Astrocyte of the cerebellum (primary cell): ENCODE measurements around the gene LRP2BP.
"Not testable (repeated sequence)": the region's sequence is repeated elsewhere in the genome, so short reads cannot be mapped to it uniquely, and the experiment has no call there.

ENCODE experiments used
- DNase-seq: peaks from one replicate; pipeline ENCODE4 v3.0.0-alpha.2; 2011; ENCODE audit warnings: low read depth
- H3K4me3 ChIP-seq: 2 replicates; pipeline ENCODE4 v1.5.1; 2011; ENCODE audit warnings: mild to moderate bottlenecking, low read depth, low read length, moderate library complexity
- CTCF ChIP-seq: IDR thresholded peaks from 2 replicates; pipeline ENCODE4 v1.5.1; 2012; ENCODE audit warnings: low read length, low read depth, moderate library complexity, mild to moderate bottlenecking; ENCODE audit errors: missing control alignments
- in situ Hi-C: cut with HindIII; loops from 2 replicates; pipeline ENCODE4 v1.10.0; 2017; ENCODE audit warnings: low sequenced_read_pairs

LRP2BP gene

GRCh38 chr4:185322803-185323202, 72.9 kb downstream of the LRP2BP start:
- no peak overlapping the region for H3K4me3 ChIP-seq
- in situ Hi-C loops = no loop called here
- no peak for TF ChIP-seq CTCF
- no peak for DNase-seq

DNA sequence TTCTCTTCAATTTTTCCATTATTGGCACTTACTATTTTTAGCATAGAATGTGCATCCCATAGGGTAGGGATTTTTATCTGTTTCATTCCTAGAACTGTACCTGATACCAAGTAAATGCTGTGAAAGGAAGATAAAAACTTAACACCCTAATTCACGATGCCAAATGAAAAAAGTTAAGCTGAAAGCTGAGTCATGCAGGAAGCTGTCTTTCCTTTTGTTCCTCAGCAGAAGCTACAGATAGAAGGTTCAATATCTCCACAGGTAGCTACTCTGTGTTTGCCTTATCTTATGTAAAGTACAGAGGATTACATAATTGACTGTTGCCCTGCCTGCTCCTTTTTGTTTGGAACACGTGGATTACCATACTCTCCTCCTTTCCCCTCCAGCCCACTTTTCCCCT, 77.0 kb downstream of the LRP2BP start:
- no peak for TF ChIP-seq CTCF
- no peak for DNase-seq
- H3K4me3 ChIP-seq = no peak overlapping the region
- in situ Hi-C loops = no loop called here

GRCh38 chr4:185317880-185318279, 77.8 kb downstream of the LRP2BP start:
- TF ChIP-seq CTCF = no peak
- DNase-seq = no peak
- no peak overlapping the region for H3K4me3 ChIP-seq
- in situ Hi-C loops = no loop called here

DNA sequence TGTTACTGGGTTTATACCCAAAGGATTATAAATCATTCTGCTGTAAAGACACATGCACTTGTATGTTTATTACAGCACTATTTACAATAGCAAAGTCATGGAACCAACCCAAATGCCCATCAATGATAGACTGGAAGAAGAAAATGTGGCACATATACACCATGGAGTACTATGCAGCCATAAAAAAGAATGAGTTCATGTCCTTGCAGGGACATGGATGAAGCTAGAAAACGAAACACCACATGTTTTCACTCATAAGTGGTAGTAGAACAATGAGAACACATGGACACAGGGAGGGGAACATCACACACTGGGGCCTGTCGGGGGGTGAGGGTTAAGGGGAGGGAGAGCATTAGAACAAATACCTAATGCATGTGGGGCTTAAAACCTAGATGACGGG, 78.3 kb downstream of the LRP2BP start:
- in situ Hi-C loops = not testable (repeated sequence)

More for the DNA sequence above, 78.3 kb downstream of the LRP2BP start:
- H3K4me3 ChIP-seq, DNase-seq: not testable (repeated sequence)
